OCI-LY1 (cell line): ENCODE results near the gene MELTF.

Experiments
- EZH2 ChIP-seq: fragments of 200-600 bp; sonication (generic), shearing (Covaris generic); IDR thresholded peaks from 2 replicates; pipeline ENCODE4 v1.8.0; 2017; ENCODE audit warnings: borderline replicate concordance, mixed run types, mild to moderate bottlenecking, antibody characterized with exemption, low read length, moderate library complexity, mixed read lengths
- TF ChIP-seq, protein P1 (sequence below): fragments of 200-600 bp; sonication (generic), shearing (Covaris generic); IDR thresholded peaks from 2 replicates; pipeline ENCODE4 v1.5.1; 2017; ENCODE audit warnings: mild to moderate bottlenecking, antibody characterized with exemption, low read length, moderate library complexity, mixed read lengths

DNA sequence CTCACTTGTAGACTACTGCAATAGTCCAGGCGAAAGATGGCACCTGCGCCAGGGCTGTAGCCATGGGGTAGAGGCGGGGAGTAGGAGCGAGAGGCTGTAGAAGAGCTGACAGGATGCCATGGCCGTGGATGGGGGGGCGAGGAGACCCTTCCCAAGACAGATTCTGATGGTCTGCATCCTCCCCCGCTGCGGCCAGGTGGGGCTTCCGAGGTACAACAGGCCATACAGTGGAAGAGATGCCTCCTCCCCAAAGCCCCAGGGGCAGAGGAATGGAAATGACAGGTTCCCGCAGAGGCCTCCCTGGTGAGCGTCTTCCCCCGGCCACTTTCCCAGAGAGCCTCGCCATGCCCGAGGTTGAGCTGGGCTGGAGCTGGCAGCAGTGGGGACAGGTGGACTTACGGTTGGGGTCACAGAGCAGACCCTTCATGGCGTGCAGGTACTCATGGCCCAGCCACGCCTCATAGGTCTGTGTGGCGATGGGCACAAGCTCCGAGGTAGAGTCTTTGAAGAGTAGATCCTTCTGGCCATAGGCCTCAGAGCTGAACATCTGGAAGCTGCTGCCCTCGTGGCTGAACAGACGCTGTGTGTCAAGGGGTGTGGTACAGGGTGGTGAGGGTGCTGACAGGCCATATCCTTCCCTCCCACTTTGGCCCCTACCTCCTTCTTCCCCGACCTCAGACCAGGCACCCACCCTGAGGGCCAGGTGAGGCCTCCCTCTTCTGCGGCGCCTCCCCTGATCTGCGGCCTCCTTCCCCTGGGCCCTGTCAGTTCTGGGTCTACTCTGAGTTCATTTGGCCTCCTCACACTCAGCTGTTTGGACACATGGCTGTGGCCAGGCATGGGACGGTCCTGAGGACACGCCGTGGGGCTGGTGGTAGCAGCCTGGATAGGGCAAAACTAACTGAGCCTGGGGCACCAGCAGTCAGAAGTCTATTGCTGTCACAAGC is 13.6 kb downstream of the MELTF start:
- TF ChIP-seq, protein P1, sequence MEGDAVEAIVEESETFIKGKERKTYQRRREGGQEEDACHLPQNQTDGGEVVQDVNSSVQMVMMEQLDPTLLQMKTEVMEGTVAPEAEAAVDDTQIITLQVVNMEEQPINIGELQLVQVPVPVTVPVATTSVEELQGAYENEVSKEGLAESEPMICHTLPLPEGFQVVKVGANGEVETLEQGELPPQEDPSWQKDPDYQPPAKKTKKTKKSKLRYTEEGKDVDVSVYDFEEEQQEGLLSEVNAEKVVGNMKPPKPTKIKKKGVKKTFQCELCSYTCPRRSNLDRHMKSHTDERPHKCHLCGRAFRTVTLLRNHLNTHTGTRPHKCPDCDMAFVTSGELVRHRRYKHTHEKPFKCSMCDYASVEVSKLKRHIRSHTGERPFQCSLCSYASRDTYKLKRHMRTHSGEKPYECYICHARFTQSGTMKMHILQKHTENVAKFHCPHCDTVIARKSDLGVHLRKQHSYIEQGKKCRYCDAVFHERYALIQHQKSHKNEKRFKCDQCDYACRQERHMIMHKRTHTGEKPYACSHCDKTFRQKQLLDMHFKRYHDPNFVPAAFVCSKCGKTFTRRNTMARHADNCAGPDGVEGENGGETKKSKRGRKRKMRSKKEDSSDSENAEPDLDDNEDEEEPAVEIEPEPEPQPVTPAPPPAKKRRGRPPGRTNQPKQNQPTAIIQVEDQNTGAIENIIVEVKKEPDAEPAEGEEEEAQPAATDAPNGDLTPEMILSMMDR = no peak
- no peak for TF ChIP-seq EZH2
